GM11168 (cell line): ENCODE data around the gene PTPRCAP.

Experiments used
- in situ Hi-C: fragments of 300-500 bp; cut with MboI; formaldehyde crosslinking; loops from one replicate; pipeline ENCODE4 v1.12.0; 2022; ENCODE audit warnings: low sequenced_read_pairs; ENCODE audit not compliant: unreplicated experiment

PTPRCAP gene

DNA sequence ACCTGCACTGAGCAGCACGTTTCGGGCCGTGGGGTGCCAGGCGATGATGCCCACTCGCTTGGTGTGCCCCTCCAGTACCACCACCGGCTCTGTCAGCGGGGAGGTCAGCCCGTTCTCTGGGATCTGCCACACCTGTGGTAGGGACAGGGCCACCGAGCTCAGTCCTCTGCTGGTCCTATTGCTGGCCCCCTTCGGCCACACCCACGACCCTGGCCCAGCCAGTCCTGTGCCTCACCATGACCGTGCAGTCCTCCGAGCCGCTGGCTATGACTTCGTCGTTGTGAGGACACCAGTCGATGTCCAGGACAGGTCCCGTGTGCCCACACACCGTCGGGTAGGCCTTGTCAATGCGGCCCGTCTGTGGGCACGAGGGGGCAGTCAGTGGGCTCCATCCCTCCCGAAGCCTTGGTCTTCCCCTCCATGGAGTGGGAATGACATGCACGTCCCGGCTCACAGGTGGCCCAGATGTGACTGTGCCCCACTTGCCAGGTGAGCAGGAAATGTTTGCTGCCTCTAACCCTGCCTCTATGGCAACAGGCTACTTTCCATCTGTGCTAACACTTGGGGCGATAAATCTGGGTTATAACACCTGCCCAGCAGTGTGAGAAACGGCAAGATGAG, 4.4 kb upstream of the PTPRCAP start:
- in situ Hi-C loops, result no loop called here

DNA sequence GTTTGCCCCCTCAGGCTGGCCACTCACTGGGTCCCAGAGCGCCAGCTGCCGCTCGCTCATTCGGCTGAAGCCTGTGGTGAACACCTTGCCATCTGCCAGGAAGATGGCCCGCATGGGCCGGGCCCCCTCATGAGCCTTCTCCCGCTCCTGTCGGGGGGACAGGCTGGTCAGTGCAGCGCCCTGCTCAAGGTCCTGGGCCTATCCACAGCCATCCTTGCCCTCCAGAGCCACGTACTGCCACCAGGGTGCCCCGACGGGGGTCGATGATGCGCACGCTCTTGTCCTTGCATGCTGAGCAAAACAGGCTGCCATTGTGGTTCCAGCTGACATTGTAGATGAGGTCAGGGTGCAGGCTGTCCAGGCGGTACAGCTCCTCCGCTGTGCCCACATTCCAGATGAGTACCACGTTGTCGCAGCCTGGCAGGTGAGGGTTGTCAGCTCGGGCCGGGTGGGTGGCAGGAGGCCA, 3.6 kb upstream of the PTPRCAP start:
- in situ Hi-C loops, result no loop called here

DNA sequence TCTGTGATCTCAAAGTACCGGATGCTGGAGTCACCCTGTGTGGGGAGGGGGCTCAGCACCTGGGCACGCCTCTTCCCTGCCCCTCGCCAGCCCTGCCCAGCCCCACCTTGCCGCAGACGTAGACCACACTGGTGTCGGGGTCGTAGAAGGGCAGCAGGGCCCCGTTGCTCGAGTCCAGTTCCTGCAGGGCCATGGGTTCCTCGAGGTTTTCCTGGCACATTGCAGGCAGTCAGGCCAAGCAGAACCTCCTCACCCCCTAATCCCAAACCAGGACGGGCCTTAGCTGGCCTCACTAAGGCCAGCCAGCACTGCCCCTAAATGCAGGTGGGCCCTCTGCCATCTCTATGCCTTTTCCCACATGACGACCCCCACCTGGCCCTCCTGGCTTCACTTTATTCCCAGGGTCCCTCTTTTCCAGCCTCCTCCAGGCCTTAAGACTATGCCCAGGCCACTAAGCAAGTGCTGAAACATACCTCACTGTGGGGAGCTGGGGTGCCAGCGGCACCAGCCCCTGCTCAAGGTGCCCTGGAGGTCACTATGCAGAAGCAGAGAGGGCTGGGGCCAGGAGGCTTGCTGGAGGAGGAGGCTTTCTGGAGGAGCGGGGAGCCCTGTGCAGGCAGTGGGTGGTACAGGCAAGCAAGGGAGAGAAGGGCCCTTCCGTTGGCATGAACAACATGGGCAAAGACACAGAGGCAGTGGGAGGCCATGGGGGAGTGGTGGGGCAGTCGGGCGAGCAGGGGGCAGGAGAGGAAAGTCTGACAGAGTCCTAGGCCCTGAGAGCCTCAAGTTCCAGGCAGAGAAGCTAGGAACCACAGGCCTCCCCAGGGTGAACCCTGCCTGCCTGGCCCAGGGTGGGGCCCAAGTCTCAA, 3.0 kb upstream of the PTPRCAP start:
- in situ Hi-C loops, result no loop called here

DNA sequence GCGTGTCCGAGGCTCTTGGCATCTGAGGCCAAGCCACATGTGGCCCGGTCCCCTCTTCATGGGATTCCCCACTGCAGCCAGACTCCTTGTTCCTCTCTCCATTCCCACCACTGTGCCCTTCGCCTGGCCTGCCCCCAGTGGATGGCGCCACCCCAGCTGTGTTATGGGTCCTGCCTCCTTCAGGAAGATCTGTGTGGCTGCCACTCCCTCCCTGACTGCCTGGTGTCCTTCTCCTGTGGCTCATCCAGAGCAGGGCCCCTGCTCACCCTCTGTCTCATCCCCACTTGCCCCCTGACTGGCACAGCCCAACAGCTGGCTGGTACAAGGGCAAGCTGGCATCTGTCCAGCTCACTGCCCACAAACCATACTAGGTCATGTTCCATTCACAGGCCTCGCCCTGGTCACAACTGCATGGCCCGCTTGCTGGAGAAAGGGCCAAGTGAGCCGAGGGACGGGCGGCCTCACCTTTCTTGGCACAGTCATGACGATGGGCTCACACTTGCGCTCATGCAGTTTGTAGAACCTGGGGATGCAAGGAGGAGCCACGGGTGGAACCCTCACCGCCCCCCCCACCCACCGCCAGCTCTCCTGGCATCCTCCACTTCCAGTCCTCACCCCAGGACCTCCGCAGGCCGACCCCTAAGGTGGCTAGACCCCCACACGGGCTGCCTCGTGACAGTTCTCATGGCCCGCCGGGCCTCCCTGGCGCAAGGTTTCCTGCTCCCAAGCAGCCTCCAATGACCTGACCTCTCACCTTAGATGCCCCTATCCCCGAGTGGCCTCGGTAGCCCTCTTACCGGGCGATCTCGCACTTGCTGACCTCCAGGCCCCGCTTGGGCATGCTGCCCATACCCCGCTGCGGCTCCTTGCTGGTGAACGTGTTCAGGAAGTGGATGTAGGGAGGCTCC, 2.1 kb upstream of the PTPRCAP start:
- in situ Hi-C loops, result no loop called here

DNA sequence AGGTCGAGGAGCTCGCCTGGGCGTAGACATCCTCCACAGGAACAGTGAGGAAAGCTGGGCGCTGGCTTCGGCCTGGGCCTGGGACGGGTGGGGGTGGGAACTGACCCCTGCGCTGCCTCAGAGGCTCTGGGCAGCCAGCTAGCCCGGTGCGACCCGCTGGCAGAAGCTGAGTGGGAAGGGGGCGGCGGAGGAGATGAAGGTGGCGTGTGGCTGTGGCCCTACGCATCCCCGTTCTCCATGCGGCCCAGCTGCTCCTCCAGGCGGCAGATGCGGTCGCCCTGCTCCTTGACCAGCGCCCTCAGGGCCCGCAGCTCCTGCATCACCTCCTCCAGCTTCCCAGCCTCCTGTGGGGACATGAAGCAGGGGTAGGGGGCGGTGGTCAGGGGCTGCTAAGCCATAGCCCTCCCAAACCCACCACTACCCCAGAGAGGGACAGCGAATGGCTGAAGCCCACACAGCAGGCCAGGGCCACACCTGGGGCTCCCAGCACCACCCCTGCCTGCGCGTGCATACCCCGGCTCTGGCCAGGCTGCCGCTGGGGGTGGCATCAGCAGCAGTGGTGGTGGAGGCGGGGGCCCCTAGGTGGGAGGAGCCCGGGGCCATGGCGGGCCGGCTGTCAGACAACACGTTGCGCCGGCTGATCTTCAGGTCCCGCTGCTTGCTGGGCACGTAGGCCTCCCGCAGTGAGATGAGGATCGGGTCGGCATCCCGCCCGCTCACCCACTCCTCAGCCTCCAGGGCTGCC, 848 bp upstream of the PTPRCAP start:
- in situ Hi-C loops, result no loop called here

DNA sequence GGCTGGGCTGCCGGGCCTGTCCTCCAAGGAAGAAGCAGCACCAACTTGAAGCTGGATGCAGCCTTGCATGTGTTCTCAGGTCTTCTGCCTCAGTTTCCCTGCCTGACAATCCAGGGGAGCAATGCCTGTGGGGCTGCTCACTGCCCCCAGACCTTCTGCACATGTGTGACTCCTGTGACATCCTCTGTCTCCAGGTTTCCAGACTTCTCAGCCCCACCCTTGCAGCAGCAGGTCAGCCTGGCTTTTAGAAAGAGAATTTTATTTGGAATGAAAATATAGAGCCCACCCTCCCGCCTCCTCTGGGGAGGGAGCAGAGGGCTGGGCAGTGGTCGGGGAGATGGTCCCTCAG, 301 bp upstream of the PTPRCAP start:
- in situ Hi-C loops, result no loop called here

DNA sequence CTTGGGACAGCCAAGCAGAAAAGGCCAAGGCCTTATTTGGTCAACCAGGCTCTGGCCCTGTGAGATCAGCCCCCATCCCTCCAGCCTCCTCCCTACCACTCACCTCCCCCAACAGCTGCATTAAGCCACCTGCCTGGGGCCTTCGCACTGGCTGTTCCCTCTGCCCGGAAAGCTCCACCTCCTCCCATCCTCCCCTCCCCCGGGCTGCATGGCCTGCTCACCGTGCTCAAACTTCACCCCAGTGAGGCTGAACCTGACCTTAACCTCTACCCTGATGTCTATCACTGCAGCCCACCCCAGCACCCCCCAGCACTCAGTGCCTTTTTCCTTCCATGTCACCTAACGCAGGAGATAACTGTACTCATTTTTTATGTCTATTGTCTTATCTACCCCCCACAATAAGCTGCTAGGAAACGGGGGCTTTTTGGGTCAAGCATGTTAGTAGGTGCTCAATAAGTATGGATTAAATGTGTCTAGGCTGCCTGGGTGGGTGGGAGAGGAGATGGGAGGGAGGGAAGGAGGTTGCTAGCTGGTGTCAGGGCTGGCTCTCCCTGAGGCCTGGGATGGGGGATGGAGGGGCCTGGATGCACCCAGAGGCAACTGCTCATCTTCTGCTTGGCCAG, 912 bp downstream of the PTPRCAP start:
- in situ Hi-C loops, result no loop called here

DNA sequence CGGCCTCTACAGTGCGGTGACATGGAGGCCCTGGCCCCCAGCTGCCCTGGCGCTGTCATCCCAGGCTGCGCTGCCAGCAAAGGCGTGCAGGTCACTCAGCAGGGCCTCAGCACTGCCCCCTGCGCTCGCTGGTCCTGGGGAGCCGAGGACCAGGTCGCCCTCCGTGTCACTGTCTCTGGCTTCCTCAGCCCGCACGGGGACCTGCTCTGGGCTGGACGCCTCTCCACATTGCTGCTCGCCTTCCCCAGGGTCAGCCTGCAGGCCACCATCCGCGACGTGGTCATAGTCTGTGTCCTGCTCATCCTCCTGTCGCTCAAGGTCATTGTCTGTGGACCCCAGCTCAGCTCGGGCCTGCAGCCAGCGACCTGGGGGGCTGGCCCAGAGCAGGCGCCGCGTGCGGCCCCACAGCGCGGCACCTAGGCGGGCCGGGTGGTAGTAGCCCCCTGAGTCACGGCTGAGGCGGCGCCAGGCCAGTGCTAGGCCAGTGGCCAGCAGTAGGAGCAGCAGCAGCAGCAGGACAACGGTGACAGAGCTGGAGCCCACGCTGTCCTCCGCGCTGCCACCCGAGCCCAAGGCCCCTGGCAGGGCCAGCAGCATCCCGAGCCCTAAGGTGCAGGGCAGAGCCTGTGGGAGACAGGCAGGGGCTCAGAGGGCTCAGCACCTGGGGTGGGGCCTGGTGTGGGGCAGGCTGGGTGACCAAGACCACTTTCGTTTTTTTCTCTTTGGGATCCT, 1.6 kb downstream of the PTPRCAP start:
- in situ Hi-C loops, result no loop called here

DNA sequence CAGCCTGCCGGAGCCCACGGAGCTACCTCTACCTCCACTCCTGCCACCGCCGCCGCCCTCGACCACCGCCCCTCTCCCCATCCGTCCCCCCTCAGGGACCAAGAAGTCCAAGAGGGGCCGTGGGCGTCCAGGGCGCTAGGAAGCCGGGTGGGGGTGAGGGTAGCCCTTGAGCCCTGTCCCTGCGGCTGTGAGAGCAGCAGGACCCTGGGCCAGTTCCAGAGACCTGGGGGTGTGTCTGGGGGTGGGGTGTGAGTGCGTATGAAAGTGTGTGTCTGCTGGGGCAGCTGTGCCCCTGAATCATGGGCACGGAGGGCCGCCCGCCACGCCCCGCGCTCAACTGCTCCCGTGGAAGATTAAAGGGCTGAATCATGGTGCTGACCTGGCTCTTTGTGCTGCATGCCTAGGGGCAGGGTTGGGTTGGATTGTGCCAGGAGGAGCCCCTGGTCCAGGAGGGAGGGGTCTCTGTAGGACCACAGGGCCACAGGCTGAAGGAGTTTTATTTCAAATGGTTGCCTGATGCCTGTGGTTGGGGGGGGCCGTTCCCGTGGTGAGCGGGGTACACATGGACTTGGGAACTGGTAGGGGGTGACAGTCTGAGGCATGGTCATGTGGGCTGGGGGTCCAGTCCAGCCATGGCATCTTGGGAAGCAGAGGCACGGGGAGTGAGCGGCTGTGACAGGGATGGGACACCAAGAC, 2.3 kb downstream of the PTPRCAP start:
- in situ Hi-C loops, result no loop called here

DNA sequence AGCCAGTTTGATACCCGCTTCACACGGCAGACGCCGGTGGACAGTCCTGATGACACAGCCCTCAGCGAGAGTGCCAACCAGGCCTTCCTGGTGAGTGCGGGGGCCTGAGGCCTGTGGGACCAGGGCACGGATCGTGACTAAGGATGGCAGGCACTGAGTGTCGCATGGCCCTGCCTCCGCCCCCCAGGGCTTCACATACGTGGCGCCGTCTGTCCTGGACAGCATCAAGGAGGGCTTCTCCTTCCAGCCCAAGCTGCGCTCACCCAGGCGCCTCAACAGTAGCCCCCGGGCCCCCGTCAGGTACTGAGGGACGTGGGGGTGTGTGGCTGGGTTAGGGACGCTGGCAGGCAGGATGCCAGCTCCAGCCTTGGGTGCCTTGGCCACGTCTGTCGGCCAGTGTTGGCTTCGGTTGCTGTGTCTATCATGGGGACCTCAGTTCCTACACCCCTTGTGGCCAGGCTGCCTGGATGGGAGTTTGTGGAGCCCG, 3.0 kb downstream of the PTPRCAP start:
- in situ Hi-C loops, result no loop called here

DNA sequence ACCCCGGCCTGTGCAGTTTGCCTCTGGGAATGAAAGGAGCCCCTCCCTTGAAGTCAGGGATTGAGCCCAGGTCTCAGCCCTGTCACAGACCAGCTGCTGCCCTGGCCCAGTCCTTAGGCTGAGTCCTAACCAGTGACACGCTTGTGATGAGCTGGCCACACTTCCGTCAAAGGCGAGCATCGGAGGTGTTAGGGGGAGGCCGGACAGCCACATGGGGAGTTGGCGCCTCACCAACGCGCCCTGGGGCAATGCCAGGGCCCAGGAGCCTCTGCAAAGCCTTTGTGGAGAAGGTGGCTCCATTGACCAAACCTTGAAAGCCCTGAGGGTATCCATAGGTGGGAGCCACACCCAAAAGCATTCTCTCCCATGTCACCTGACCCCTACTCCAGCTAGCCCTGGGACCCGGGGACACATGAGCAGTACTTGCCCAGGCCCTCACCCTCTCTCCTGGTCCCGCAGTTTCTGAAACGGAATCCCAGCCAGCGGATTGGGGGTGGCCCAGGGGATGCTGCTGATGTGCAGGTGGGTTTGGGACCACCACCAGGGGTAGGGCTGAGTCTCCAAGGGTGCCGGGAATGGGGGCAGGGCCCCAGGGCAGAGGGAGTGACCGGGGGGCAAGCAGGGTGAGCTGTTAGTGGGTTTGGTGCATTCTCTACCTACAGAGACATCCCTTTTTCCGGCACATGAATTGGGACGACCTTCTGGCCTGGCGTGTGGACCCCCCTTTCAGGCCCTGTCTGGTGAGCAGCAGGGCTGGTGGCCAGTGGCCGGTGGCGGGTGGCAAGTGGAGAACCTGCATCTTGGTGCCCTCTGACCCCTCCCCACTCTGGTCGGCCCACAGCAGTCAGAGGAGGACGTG, 3.7 kb downstream of the PTPRCAP start:
- in situ Hi-C loops, result no loop called here

DNA sequence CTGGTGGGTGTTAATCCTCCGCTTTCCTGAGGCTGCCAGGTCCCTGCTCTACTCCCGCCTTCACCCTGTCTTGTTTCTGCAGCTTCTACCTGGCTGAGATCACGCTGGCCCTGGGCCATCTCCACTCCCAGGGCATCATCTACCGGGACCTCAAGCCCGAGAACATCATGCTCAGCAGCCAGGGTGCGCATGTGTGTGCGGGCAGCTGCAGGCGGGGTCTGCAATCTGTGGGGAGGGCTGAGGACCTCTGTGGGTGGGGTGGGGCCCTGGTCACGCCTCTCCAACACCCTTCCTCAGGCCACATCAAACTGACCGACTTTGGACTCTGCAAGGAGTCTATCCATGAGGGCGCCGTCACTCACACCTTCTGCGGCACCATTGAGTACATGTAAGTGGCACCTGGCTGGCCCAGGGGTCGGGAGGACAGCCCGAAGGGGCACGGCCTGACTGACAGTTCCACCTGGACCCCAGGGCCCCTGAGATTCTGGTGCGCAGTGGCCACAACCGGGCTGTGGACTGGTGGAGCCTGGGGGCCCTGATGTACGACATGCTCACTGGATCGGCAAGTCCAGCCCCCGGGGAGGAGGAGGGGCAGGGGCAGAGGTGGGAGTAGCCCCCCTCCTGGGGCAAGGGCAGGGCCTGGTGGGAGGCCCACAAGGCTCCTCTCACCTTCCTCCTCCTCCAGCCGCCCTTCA, 4.7 kb downstream of the PTPRCAP start:
- in situ Hi-C loops, result no loop called here

DNA sequence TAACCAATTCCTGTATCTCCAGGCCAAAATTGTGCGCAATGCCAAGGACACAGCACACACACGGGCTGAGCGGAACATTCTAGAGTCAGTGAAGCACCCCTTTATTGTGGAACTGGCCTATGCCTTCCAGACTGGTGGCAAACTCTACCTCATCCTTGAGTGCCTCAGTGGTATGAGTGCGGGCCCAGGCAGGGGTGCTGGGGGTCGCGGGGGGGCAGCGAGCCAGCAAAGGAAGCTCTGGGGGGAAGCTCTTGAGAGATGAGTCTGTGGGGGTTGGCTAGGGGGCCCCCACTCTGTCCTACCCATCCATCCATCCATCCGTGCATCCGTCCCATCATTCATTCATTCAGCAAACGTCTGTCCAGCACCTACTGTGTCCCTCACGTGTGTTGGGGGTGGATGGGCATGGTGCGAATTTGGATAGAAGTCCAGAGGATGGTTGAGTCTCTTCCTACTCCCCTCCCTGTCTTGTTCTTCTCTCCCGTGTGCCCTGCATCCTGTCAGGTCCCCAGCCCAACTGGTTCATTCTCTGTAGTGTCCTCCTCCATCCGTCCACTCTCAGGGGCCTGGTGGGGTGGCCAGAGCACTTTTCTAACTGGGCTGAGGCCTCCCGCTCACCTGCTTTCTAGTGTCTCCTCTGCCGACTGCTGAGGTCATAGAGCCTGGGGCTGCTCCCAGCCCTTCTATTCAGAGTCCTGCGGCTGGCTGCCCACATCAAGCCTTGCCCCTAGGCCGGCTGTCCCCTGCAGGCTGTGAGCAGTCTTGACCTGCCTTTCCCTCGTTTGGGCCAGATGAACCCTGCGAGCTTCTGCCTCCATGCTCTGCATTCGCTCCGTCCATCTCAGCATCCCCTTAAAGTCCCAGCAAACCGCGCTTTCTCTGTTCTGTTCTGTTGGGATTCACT, 5.9 kb downstream of the PTPRCAP start:
- in situ Hi-C loops, result no loop called here

DNA sequence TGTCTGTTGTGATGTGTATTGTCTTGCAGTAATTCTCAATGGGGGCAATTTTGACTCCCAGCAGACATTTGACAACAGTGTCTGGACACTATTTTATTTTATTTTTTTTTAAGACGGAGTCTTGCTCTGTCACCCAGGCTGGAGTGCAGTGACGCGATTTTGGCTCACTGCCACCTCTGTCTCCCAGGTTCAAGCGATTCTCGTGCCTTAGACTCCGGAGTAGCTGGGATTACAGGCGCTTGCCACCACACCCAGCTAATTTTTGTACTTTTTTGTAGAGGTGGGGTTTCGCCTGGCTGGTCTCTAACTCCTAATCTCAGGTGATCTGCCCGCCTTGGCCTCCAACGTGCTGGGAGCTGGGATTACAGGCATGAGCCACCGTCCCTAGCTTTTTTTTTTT, 7.8 kb downstream of the PTPRCAP start:
- in situ Hi-C loops, result no loop called here

DNA sequence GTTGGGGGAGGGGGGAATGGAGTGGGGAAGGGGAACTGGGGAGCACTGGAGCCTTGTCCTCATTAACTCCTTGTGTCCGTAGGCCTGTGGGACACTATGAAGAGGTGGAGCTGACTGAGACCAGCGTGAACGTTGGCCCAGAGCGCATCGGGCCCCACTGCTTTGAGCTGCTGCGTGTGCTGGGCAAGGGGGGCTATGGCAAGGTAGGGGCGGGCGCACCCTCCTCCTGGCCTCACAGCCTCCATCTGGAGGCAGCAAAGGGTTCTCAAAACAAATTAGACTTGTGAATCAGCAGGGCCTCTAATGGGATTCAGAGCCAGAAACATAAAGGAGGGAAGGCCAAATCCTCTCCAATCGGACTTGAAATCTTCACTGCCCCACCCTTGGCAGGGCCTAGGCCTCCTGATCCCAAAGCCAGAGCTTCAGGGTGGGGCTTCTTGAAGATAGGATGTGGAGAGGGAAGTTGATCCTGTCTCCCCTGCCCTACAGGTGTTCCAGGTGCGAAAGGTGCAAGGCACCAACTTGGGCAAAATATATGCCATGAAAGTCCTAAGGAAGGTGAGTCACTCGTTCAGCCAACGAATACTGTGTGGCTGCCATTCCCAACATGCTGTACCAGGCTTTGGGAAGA, 8.3 kb downstream of the PTPRCAP start:
- in situ Hi-C loops, result no loop called here
